ENCODE measurements around the gene STX12.

DNA sequence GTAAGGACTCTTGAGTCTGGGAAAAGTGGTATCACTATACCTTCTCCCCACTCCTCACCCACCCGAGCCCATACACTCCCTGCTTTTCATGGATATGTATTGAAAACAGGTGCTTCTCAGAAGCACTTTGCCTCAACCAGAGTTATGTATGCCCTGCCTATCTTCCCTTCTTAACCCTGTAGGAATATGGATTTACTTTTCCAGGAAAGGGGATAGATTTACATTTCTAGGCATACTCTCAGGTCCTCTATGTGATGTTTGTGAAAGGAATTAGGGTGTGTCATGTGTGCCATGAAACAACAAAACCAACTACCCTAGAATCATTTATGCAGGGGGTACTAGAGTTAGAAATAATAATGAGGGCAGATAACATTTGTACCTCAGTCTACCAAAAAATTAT lies 11.0 kb upstream of the STX12 start:
- TF ChIP-seq POLR2AphosphoS5 (IDR thresholded peaks at IDR 0.05): no peak
- TF ChIP-seq, protein P1, sequence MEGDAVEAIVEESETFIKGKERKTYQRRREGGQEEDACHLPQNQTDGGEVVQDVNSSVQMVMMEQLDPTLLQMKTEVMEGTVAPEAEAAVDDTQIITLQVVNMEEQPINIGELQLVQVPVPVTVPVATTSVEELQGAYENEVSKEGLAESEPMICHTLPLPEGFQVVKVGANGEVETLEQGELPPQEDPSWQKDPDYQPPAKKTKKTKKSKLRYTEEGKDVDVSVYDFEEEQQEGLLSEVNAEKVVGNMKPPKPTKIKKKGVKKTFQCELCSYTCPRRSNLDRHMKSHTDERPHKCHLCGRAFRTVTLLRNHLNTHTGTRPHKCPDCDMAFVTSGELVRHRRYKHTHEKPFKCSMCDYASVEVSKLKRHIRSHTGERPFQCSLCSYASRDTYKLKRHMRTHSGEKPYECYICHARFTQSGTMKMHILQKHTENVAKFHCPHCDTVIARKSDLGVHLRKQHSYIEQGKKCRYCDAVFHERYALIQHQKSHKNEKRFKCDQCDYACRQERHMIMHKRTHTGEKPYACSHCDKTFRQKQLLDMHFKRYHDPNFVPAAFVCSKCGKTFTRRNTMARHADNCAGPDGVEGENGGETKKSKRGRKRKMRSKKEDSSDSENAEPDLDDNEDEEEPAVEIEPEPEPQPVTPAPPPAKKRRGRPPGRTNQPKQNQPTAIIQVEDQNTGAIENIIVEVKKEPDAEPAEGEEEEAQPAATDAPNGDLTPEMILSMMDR (IDR thresholded peaks at IDR 0.05): no peak

All from esophagus muscularis mucosa (tissue), 3 donors.